SK-N-SH treated with all-trans-retinoic acid at 6 μM for 48 hours (cell line): ENCODE measurements around the gene COL4A2.

Experiments used
- ARNTL ChIP-seq: fragments of 450-650 bp; formaldehyde crosslinking; IDR thresholded peaks from 2 replicates; pipeline ENCODE4 v1.5.0; 2020; ENCODE audit warnings: low read depth, mild to moderate bottlenecking, moderate library complexity, borderline replicate concordance
- BACH2 ChIP-seq: fragments of 250-450 bp; sonication (Bioruptor Pico); IDR thresholded peaks from 2 replicates; pipeline ENCODE4 v1.9.0; 2021; ENCODE audit warnings: mild to moderate bottlenecking, borderline replicate concordance
- CSDC2 ChIP-seq: fragments of 250-450 bp; sonication (Bioruptor Pico); IDR thresholded peaks from 2 replicates; pipeline ENCODE4 v1.5.0; 2020; ENCODE audit warnings: mild to moderate bottlenecking, moderate library complexity
- GLIS3 ChIP-seq: fragments of 250-450 bp; sonication (Bioruptor Pico); IDR thresholded peaks from 2 replicates; pipeline ENCODE4 v1.5.0; 2020; ENCODE audit warnings: mild to moderate bottlenecking, moderate library complexity
- OSR1 ChIP-seq: fragments of 250-450 bp; sonication (Bioruptor Pico); IDR thresholded peaks from 2 replicates; pipeline ENCODE4 v1.8.0; 2022; ENCODE audit warnings: moderate library complexity, mild to moderate bottlenecking, inconsistent platforms
- PATZ1 ChIP-seq: fragments of 250-450 bp; sonication (Bioruptor Pico); IDR thresholded peaks from 2 replicates; pipeline ENCODE4 v1.8.0; 2020; ENCODE audit warnings: mild to moderate bottlenecking, moderate library complexity, borderline replicate concordance
- RARB ChIP-seq: fragments of 250-450 bp; sonication (Bioruptor Pico); IDR thresholded peaks from 2 replicates; pipeline ENCODE4 v1.8.0; 2021; ENCODE audit warnings: mild to moderate bottlenecking, moderate library complexity
- SNAI2 ChIP-seq: fragments of 250-450 bp; sonication (Bioruptor Pico); IDR thresholded peaks from 2 replicates; pipeline ENCODE4 v1.5.0; 2020; ENCODE audit warnings: mild to moderate bottlenecking, moderate library complexity
- TCF4 ChIP-seq: fragments of 250-450 bp; sonication (Bioruptor Pico); IDR thresholded peaks from 2 replicates; pipeline ENCODE4 v1.8.0; 2021; ENCODE audit warnings: mild to moderate bottlenecking, moderate library complexity, borderline replicate concordance
- TOX ChIP-seq: fragments of 250-450 bp; sonication (Bioruptor Pico); IDR thresholded peaks from 2 replicates; pipeline ENCODE4 v1.8.0; 2021; ENCODE audit warnings: mild to moderate bottlenecking, moderate library complexity, borderline replicate concordance
- TSHZ2 ChIP-seq: fragments of 250-450 bp; sonication (Bioruptor Pico); IDR thresholded peaks from 2 replicates; pipeline ENCODE4 v1.5.0; 2020; ENCODE audit warnings: mild to moderate bottlenecking, moderate library complexity
- ZNF70 ChIP-seq: fragments of 450-650 bp; formaldehyde crosslinking; IDR thresholded peaks from 2 replicates; pipeline ENCODE4 v1.5.0; 2020; ENCODE audit warnings: mild to moderate bottlenecking, moderate library complexity
- ZNF8 ChIP-seq: fragments of 450-650 bp; formaldehyde crosslinking; IDR thresholded peaks from 2 replicates; pipeline ENCODE4 v1.5.0; 2020; ENCODE audit warnings: mild to moderate bottlenecking, moderate library complexity

DNA sequence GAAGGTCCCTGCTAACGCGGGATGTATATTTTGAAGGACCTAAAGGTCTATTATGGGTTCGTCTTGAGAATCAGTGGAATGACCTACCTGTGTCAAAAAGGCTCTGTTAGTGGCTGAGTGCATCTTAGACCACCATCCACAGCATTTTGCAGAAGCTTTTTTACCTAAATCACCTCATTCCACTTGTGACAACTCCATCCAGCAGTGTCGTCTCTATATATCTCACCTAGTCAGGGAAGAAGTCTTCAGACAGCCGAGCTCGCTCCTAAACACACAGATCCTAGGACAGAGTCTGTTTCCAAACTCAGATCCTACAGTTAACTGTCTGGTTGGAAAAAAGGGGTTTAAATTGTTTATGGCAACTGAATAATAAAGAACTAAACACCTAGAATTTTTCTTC, 33.8 kb upstream of the COL4A2 start:
- no peak for TF ChIP-seq CSDC2 (CRISPR knock-in tag)
- TF ChIP-seq RARB (CRISPR knock-in tag), result no peak
- TF ChIP-seq ARNTL (CRISPR knock-in tag), result no peak
- TF ChIP-seq PATZ1 (CRISPR knock-in tag), result no peak
- TF ChIP-seq TOX (CRISPR knock-in tag), result no peak
- no peak for TF ChIP-seq OSR1 (CRISPR knock-in tag)
- no peak for TF ChIP-seq ZNF70 (CRISPR knock-in tag)
- no peak for TF ChIP-seq TCF4
- TF ChIP-seq GLIS3 (CRISPR knock-in tag), result no peak
- no peak for TF ChIP-seq BACH2 (CRISPR knock-in tag)
- TF ChIP-seq ZNF8, result no peak
- TF ChIP-seq SNAI2 (CRISPR knock-in tag), result no peak
- TF ChIP-seq TSHZ2 (CRISPR knock-in tag), result no peak
